ENCODE measurements around the gene GPR21. TPM values are rescaled to one million over a fixed set of nuclear protein-coding genes. Genes with fewer than 3 reads are reported as not detected.

GPR21 gene
- total RNA-seq, 2 donors from 2014 or later, result 1.5 to 1.8 TPM

DNA sequence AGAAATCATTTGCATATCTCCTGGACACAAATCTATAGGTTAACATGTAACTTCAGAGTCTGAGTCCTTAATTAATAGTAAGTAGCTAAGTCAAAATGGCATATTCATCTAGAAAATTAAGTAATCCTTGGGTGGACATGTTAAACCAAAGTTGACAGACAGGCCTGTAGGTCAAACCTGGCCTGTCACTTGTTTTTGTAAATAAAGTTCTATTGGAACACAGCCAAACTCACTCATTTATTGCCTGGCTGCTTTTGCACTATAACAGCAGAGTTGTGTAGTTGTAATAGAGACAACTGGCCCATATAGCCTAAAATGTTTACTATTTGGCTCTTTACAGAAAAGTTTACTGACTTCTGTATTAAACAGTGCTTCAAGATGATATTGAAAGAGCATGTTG, 24.6 kb upstream of the GPR21 start:
- H3K4me3 Mint-ChIP-seq, result no peak overlapping the region
- no peaks in the 10 kb centered on the region for H3K9me3 Mint-ChIP-seq
- Histone ChIP-seq H3K9me3 (ENCODE audit: control insufficient read depth, low read length) (no peaks in the 10 kb centered on the region), H3K4me3 (ENCODE audit: low read length) (no peak overlapping the region), H3K9ac (ENCODE audit: extremely low read depth, low read length, poor library complexity, severe bottlenecking) (no peak overlapping the region), H3K27ac (ENCODE audit: low read depth, low read length) (no peak overlapping the region), H3K4me1 (ENCODE audit: control insufficient read depth, insufficient read depth, low read length) (no peaks in the 10 kb centered on the region), H3K27me3 (ENCODE audit: control insufficient read depth, insufficient read depth, low read length, poor library complexity, severe bottlenecking) (no peaks in the 10 kb centered on the region), H3K36me3 (ENCODE audit: control insufficient read depth, insufficient read depth, low read length) (peaks cover 54% of the 10 kb centered on the region)
- DNase-seq, result no peak
- no peaks in the 10 kb centered on the region for H3K27me3 Mint-ChIP-seq (ENCODE audit: insufficient read depth)
- TF ChIP-seq, protein P1, sequence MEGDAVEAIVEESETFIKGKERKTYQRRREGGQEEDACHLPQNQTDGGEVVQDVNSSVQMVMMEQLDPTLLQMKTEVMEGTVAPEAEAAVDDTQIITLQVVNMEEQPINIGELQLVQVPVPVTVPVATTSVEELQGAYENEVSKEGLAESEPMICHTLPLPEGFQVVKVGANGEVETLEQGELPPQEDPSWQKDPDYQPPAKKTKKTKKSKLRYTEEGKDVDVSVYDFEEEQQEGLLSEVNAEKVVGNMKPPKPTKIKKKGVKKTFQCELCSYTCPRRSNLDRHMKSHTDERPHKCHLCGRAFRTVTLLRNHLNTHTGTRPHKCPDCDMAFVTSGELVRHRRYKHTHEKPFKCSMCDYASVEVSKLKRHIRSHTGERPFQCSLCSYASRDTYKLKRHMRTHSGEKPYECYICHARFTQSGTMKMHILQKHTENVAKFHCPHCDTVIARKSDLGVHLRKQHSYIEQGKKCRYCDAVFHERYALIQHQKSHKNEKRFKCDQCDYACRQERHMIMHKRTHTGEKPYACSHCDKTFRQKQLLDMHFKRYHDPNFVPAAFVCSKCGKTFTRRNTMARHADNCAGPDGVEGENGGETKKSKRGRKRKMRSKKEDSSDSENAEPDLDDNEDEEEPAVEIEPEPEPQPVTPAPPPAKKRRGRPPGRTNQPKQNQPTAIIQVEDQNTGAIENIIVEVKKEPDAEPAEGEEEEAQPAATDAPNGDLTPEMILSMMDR (conservative IDR thresholded peaks at IDR 0.05), result no peak
- H3K4me1 Mint-ChIP-seq, result no peaks in the 10 kb centered on the region
- H3K36me3 Mint-ChIP-seq (ENCODE audit: low read depth), result peaks cover 38% of the 10 kb centered on the region
- H3K27ac Mint-ChIP-seq, result no peak overlapping the region

DNA sequence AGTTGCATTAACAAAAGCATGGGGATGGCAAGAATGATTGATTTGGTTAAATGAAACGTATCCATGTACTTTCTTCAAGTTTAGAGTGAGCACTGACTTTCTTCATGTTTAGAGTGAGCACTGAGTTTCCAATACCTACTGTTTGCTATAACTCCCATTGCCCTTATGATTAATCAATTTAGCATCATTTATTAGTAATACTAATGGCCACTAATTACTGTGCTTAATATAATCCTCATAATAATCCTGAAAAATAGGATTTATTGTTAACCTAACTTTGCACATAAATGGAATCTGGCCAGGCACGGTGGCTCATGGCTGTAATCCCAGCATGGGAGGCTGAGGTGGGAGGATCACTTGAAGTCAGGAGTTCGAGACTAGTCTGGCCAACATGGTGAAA, 22.1 kb upstream of the GPR21 start:
- Histone ChIP-seq H3K27me3 (ENCODE audit: control insufficient read depth, insufficient read depth, low read length, poor library complexity, severe bottlenecking) (no peaks in the 10 kb centered on the region), H3K4me1 (ENCODE audit: control insufficient read depth, insufficient read depth, low read length) (no peaks in the 10 kb centered on the region), H3K9ac (ENCODE audit: extremely low read depth, low read length, poor library complexity, severe bottlenecking) (no peak overlapping the region), H3K36me3 (ENCODE audit: control insufficient read depth, insufficient read depth, low read length) (peaks cover 72% of the 10 kb centered on the region), H3K9me3 (ENCODE audit: control insufficient read depth, low read length) (no peaks in the 10 kb centered on the region), H3K4me3 (ENCODE audit: low read length) (no peak overlapping the region), H3K27ac (ENCODE audit: low read depth, low read length) (no peak overlapping the region)
- TF ChIP-seq, protein P1 (conservative IDR thresholded peaks at IDR 0.05), result no peak
- Mint-ChIP-seq H3K36me3 (ENCODE audit: low read depth) (peaks cover 57% of the 10 kb centered on the region), H3K4me3 (no peak overlapping the region), H3K9me3 (no peaks in the 10 kb centered on the region), H3K27me3 (ENCODE audit: insufficient read depth) (no peaks in the 10 kb centered on the region), H3K27ac (no peak overlapping the region), H3K4me1 (no peaks in the 10 kb centered on the region)
- DNase-seq, result no peak
- WGBS, 2 experiments (ENCODE audit: insufficient coverage in 1 of 2, insufficient read length in 1 of 2), result 97 to 100% methylated on average over 2 to 3 of the region's 3 CpGs

DNA sequence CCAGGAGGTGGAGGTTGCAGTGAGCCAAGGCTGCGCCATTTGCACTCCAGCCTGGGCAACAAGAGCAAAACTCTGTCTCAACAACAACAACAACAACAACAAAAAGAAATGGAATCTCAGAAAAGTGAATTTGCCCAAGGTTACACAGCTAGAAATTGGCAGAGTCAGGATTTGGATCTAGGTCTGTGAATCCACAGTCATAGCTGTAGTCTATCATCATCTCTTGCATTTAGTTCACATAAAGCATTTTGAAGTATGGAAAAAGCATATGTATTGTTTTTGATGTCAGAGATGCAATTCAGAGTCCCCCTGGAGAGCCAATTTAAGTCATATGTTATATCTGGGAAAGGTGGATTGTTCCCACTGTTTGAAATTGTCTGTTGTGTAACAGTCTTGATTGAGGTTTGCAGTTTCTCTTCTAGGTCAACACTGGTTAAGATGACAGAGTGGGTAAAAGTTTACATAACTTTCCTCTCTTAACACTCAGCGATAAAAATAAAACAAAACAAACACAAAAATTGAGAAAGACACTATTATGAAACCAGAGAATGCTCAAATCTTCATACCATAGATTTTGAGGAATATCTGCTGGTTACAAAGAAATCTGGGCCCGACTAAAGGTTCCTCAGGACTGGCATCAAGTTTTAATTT, 21.5 kb upstream of the GPR21 start:
- 91% methylated on average over 3 of the region's 3 CpGs; no CpG with 5 or more reads in 1 of the 2 experiments for WGBS, 2 experiments (ENCODE audit: insufficient coverage in 1 of 2, insufficient read length in 1 of 2)
- H3K4me1 Mint-ChIP-seq, result no peaks in the 10 kb centered on the region
- DNase-seq, result no peak
- H3K27ac ChIP-seq (ENCODE audit: low read depth, low read length), result no peak overlapping the region
- H3K4me3 ChIP-seq (ENCODE audit: low read length), result no peak overlapping the region
- H3K27me3 ChIP-seq (ENCODE audit: control insufficient read depth, insufficient read depth, low read length, poor library complexity, severe bottlenecking), result no peaks in the 10 kb centered on the region
- H3K27me3 Mint-ChIP-seq (ENCODE audit: insufficient read depth), result no peaks in the 10 kb centered on the region
- no peaks in the 10 kb centered on the region for H3K9me3 Mint-ChIP-seq
- H3K36me3 Mint-ChIP-seq (ENCODE audit: low read depth), result peaks cover 61% of the 10 kb centered on the region
- H3K27ac Mint-ChIP-seq, result no peak overlapping the region
- H3K9me3 ChIP-seq (ENCODE audit: control insufficient read depth, low read length), result no peaks in the 10 kb centered on the region
- no peaks in the 10 kb centered on the region for H3K4me1 ChIP-seq (ENCODE audit: control insufficient read depth, insufficient read depth, low read length)
- H3K4me3 Mint-ChIP-seq, result no peak overlapping the region
- peaks cover 78% of the 10 kb centered on the region for H3K36me3 ChIP-seq (ENCODE audit: control insufficient read depth, insufficient read depth, low read length)
- TF ChIP-seq, protein P1 (conservative IDR thresholded peaks at IDR 0.05), result no peak
- H3K9ac ChIP-seq (ENCODE audit: extremely low read depth, low read length, poor library complexity, severe bottlenecking), result no peak overlapping the region
